ENCODE data around the gene LINC00305. TPM values are rescaled to one million over a fixed set of nuclear protein-coding genes. Genes with fewer than 3 reads are reported as not detected.
A peak's percentile ranks its signal among the peaks of the same experiment; 100 is the strongest.

LINC00305 gene
- total and polyA plus RNA-seq, 2 of the 8 experiments (the other 6 are each of a cell fraction or from before 2014, with no cell fraction given), result not detected

DNA sequence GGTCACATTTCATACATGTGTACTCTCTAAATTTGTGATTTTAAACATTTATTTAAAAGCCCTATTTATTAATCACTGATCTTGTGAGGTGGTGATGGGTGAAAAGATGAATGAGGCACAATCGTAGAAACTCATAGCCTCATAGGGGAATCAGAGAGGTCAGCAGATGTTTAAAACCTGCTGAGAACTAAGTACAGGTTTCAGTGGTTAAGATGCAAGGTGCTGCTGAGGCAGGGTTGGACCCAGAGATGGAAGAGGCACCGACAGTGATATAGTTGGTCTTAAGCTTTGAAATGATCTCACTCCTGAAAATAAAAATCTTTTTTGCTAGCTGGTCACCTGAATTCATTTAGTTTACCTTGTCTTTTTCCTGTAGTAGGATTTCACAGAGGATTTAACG is 49.6 kb downstream of the LINC00305 start:
- no peak for DNase-seq (ENCODE audit: low read depth in 1 of 2, low spot score in 2 of 2)
- FAIRE-seq, result no peak
- no peaks in the 10 kb centered on the region for H3K9me3 ChIP-seq (ENCODE audit: insufficient read depth in 2 of 2, low read depth in 1 of 2, low read length in 1 of 2)
- no peaks in the 10 kb centered on the region for H3K79me1 ChIP-seq (ENCODE audit: low read depth, low read length)
- peaks cover 0 to 3% (median under 1%) of the 10 kb centered on the region in 4 experiments; a peak in 2 of 7 replicates for H3K4me1 ChIP-seq (replicated peaks in 1 of 4; ENCODE audit: control insufficient read depth in 3 of 4, insufficient read depth in 4 of 4, low read length in 3 of 4)
- no peaks in the 10 kb centered on the region for H3K23me2 ChIP-seq (ENCODE audit: low read depth, low read length)
- 91% methylated on average over 3 of the region's 3 CpGs; no CpG with 5 or more reads in 1 of the 2 experiments for WGBS, 2 experiments (ENCODE audit: extremely low coverage in 1 of 2, insufficient coverage in 1 of 2, insufficient read length in 1 of 2, insufficient replicate concordance in 2 of 2, low coverage in 1 of 2, low lambda C conversion rate in 2 of 2, missing lambda C conversion rate in 1 of 2)
- no peak overlapping the region for H3K23ac ChIP-seq (ENCODE audit: insufficient read length)
- ChIA-PET POLR2A (ENCODE audit: partially characterized antibody) (no interaction called here), CTCF (ENCODE audit: partially characterized antibody) (interaction anchor here (0.6 to 6.5 kb wide), 8 partner anchors 12 to 380 kb away, joined by 3 to 61 read pairs (median 5); no protein-coding TSS in a partner anchor)
- no peak overlapping the region for H4K91ac ChIP-seq (replicated peaks; ENCODE audit: insufficient read length, low read length)
- H2BK20ac ChIP-seq (ENCODE audit: low read length), result no peak overlapping the region
- no peak overlapping the region for H4K5ac ChIP-seq (ENCODE audit: insufficient read length, low read depth, low read length)
- no peak overlapping the region for H2AK5ac ChIP-seq (ENCODE audit: low read depth, low read length)
- H3K27me3 ChIP-seq (replicated peaks in 1 of 4; ENCODE audit: control insufficient read depth in 3 of 4, extremely low read depth in 1 of 4, insufficient read depth in 3 of 4, low read length in 3 of 4), result no peaks in the 10 kb centered on the region
- no peak overlapping the region for H3K4ac ChIP-seq (replicated peaks; ENCODE audit: insufficient read length, low read depth, low read length)
- no peak overlapping the region for H3K14ac ChIP-seq (ENCODE audit: insufficient read length)
- H2BK12ac ChIP-seq (ENCODE audit: low read depth, low read length), result no peak overlapping the region
- no peak overlapping the region for H2BK5ac ChIP-seq (ENCODE audit: low read depth, low read length)
- H3K9ac ChIP-seq (replicated peaks in 1 of 4; ENCODE audit: extremely low read depth in 1 of 4, low read depth in 3 of 4, low read length in 3 of 4), result no peak overlapping the region
- no peak overlapping the region for H2BK120ac ChIP-seq (replicated peaks; ENCODE audit: low read depth, low read length)
- no peaks in the 10 kb centered on the region for H4K20me1 ChIP-seq (replicated peaks in 1 of 2; ENCODE audit: control insufficient read depth in 1 of 2, insufficient read depth in 2 of 2, low read length in 2 of 2)
- H3K18ac ChIP-seq (ENCODE audit: extremely low read depth, low read length), result no peak overlapping the region
- H3K79me2 ChIP-seq (ENCODE audit: control insufficient read depth in 1 of 2, insufficient read depth in 2 of 2, low read length in 2 of 2), result no peaks in the 10 kb centered on the region
- H3K4me2 ChIP-seq (ENCODE audit: insufficient read depth in 1 of 2, low read depth in 2 of 2, low read length in 2 of 2), result no peak overlapping the region
- peak overlapping the region; percentile 33; the same call in 1 of the 2 replicates for H2AFZ ChIP-seq (ENCODE audit: low read length)
- no peak overlapping the region for H4K8ac ChIP-seq (ENCODE audit: extremely low read depth, insufficient read depth, low read length)
- no peak overlapping the region for H2BK15ac ChIP-seq (ENCODE audit: low read length)
- H3K27ac ChIP-seq (ENCODE audit: low read depth, low read length), result no peak overlapping the region
- no peaks in the 10 kb centered on the region for H3K36me3 ChIP-seq (ENCODE audit: control insufficient read depth in 2 of 4, insufficient read depth in 4 of 4, low read length in 3 of 4)
- no peak overlapping the region for H3K56ac ChIP-seq (replicated peaks; ENCODE audit: insufficient read length, low read depth, low read length)
- H3K4me3 ChIP-seq (ENCODE audit: extremely low read depth in 1 of 4, insufficient read depth in 2 of 4, low read depth in 3 of 4, low read length in 4 of 4), result no peak overlapping the region
